Mesenchymal stem cell (in vitro differentiated cells and primary cell): Measurements from ENCODE around the gene NHERF1.

Experiments
- DNase-seq: peaks from one replicate; pipeline ENCODE4 v3.0.0-alpha.2; 2013
- H2AFZ ChIP-seq: one replicate; pipeline ENCODE4 v1.6.1; 2013; ENCODE audit warnings: low read depth, mild to moderate bottlenecking, control low read depth, inconsistent platforms, low read length, moderate library complexity
- H2AK5ac ChIP-seq: 2 replicates; pipeline ENCODE4 v1.6.1; 2013; ENCODE audit warnings: low read length, moderate library complexity, mild to moderate bottlenecking, inconsistent platforms; ENCODE audit not compliant: severe bottlenecking
- H2BK120ac ChIP-seq: one replicate; pipeline ENCODE4 v1.6.1; 2013; ENCODE audit warnings: low read depth, mild to moderate bottlenecking, inconsistent platforms, low read length, moderate library complexity
- H2BK12ac ChIP-seq, 2 experiments: one replicate each; pipeline ENCODE4 v1.6.1; 2013; ENCODE audit warnings: inconsistent platforms in 2 of 2, low read length in 2 of 2, mild to moderate bottlenecking in 2 of 2, moderate library complexity in 2 of 2, control low read depth in 1 of 2
- H2BK15ac ChIP-seq: one replicate; pipeline ENCODE4 v1.6.1; 2013; ENCODE audit warnings: mild to moderate bottlenecking, low read depth, inconsistent platforms; ENCODE audit not compliant: poor library complexity, severe bottlenecking
- H2BK5ac ChIP-seq: 2 replicates; pipeline ENCODE4 v1.6.1; 2013; ENCODE audit warnings: low read depth, mild to moderate bottlenecking, low read length, control low read depth, inconsistent platforms; ENCODE audit not compliant: poor library complexity, severe bottlenecking
- H3K14ac ChIP-seq, 2 experiments: one replicate each; pipeline ENCODE4 v1.6.1; 2013; ENCODE audit warnings: inconsistent platforms in 2 of 2, low read length in 2 of 2, control low read depth in 1 of 2, mild to moderate bottlenecking in 1 of 2, moderate library complexity in 1 of 2
- H3K18ac ChIP-seq, 2 experiments: one replicate each; pipeline ENCODE4 v1.6.1; 2013; ENCODE audit warnings: inconsistent platforms in 2 of 2, low read length in 2 of 2, control low read depth in 1 of 2, low read depth in 1 of 2, mild to moderate bottlenecking in 1 of 2
- H3K23ac ChIP-seq, 2 experiments: one replicate each; pipeline ENCODE4 v1.6.1; 2013; ENCODE audit warnings: inconsistent platforms in 2 of 2, low read length in 2 of 2, mild to moderate bottlenecking in 2 of 2, moderate library complexity in 2 of 2, control low read depth in 1 of 2
- H3K27ac ChIP-seq: 2 replicates; pipeline ENCODE4 v1.5.1; 2013; ENCODE audit warnings: mild to moderate bottlenecking, moderate library complexity, low read length, control low read depth, inconsistent platforms; ENCODE audit not compliant: poor library complexity, severe bottlenecking
- H3K27me3 ChIP-seq, 2 experiments: 2 replicates each; pipeline versions ENCODE4 v1.6.1 to v1.7.0; 2013; ENCODE audit warnings: low read length in 2 of 2, mild to moderate bottlenecking in 2 of 2, moderate library complexity in 2 of 2, control low read depth in 1 of 2, inconsistent platforms in 1 of 2; ENCODE audit not compliant: control insufficient read depth in 1 of 2, insufficient read depth in 1 of 2
- H3K36me3 ChIP-seq, 2 experiments: 2 replicates each; pipeline versions ENCODE4 v1.6.1 to v1.7.0; 2013; ENCODE audit warnings: low read length in 2 of 2, control low read depth in 1 of 2, inconsistent platforms in 1 of 2, low read depth in 1 of 2, mild to moderate bottlenecking in 1 of 2; ENCODE audit not compliant: insufficient read depth in 2 of 2, control insufficient read depth in 1 of 2
- H3K4ac ChIP-seq, 2 experiments: one replicate each; pipeline ENCODE4 v1.6.1; 2013; ENCODE audit warnings: inconsistent platforms in 2 of 2, low read length in 2 of 2, mild to moderate bottlenecking in 2 of 2, moderate library complexity in 2 of 2, control low read depth in 1 of 2, low read depth in 1 of 2
- H3K4me1 ChIP-seq: 2 replicates; pipeline ENCODE4 v1.6.1; 2013; ENCODE audit warnings: low read depth, low read length, control low read depth; ENCODE audit not compliant: control insufficient read depth, insufficient read depth
- H3K4me2 ChIP-seq: 2 replicates; pipeline ENCODE4 v1.6.1; 2013; ENCODE audit warnings: low read length, mild to moderate bottlenecking, inconsistent platforms; ENCODE audit not compliant: poor library complexity, severe bottlenecking
- H3K4me3 ChIP-seq, 2 experiments: 2 replicates each; pipeline versions ENCODE4 v1.5.1 to v1.7.0; 2013; ENCODE audit warnings: low read length in 2 of 2, mild to moderate bottlenecking in 2 of 2, control low read depth in 1 of 2, low read depth in 1 of 2; ENCODE audit not compliant: insufficient read depth in 1 of 2
- H3K79me1 ChIP-seq: replicated peaks from 2 replicates; pipeline ENCODE4 v1.6.1; 2013; ENCODE audit warnings: mild to moderate bottlenecking, control low read depth, low read length, inconsistent platforms; ENCODE audit not compliant: poor library complexity, severe bottlenecking
- H3K9ac ChIP-seq: 2 replicates; pipeline ENCODE4 v1.7.0; 2013; ENCODE audit warnings: mild to moderate bottlenecking, low read length, moderate library complexity
- H3K9me3 ChIP-seq: 2 replicates; pipeline ENCODE4 v1.7.0; 2013; ENCODE audit warnings: mild to moderate bottlenecking, low read length; ENCODE audit not compliant: control insufficient read depth
- H4K8ac ChIP-seq: one replicate; pipeline ENCODE4 v1.6.1; 2013; ENCODE audit warnings: inconsistent platforms, mild to moderate bottlenecking, low read length, moderate library complexity
- H4K91ac ChIP-seq: one replicate; pipeline ENCODE4 v1.6.1; 2013; ENCODE audit warnings: mild to moderate bottlenecking, low read length, inconsistent platforms
- WGBS: methylation state at CpG from one replicate; pipeline ENCODE4 v1.1.7; 2013; ENCODE audit warnings: mixed read lengths; 5-methylcytosine and 5-hydroxymethylcytosine counted together

Gene NHERF1

DNA sequence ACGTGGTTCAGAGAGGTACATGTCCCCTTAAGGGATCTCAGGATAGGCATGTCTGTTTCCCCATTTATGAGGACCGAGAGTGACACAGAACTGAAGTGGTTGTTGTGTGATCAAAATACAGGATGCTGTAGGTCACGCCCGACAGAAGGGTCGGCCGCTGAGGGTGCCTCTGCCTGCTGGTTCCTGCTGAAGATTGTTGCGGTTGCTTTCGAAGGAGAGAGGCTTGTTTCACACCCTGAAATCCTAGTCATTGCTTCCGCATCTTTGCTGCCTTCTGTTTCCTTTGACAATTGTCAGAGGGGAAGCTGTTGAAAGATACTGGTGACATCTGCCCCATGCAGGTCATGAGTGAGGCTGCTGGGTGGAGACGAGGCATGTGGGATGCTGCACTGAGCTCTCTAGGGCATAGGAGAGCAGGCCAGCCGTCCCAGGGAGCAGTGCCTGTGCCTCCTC, 31.5 kb downstream of the NHERF1 start:
- Histone ChIP-seq H4K91ac (no peak overlapping the region), H3K27me3 (no peaks in the 10 kb centered on the region), H3K14ac (no peak overlapping the region), H3K23ac (no peak overlapping the region), H3K4me2 (no peak overlapping the region), H3K79me1 (peaks cover 48% of the 10 kb centered on the region), H2BK120ac (no peak overlapping the region), H3K27ac (no peak overlapping the region), H2AK5ac (no peak overlapping the region), H3K18ac (no peak overlapping the region), H3K9ac (no peak overlapping the region), H2BK15ac (no peak overlapping the region), H3K4me3 (no peak overlapping the region), H2AFZ (no peak overlapping the region), H4K8ac (no peak overlapping the region), H3K4me1 (peaks cover 13% of the 10 kb centered on the region), H3K4ac (no peak overlapping the region), H3K9me3 (no peaks in the 10 kb centered on the region), H2BK12ac (no peak overlapping the region), H3K36me3 (peaks cover 22 to 38% of the 10 kb centered on the region in 2 experiments), H2BK5ac (no peak overlapping the region)
- 91% methylated on average over 11 of the region's 11 CpGs for WGBS
- DNase-seq, result no peak

- H3K36me3 ChIP-seq, result peaks cover 27 to 45% of the 10 kb centered on the region in 2 experiments
Measured at GRCh38 chr17:74780443-74781238, 32.2 kb downstream of the NHERF1 start.

GRCh38 chr17:74782571-74782970, 34.1 kb downstream of the NHERF1 start:
- Histone ChIP-seq H3K9me3 (no peaks in the 10 kb centered on the region), H3K23ac (no peak overlapping the region), H2BK12ac (no peak overlapping the region), H3K4ac (no peak overlapping the region), H3K27me3 (no peaks in the 10 kb centered on the region), H3K4me1 (peaks cover 2% of the 10 kb centered on the region), H3K27ac (no peak overlapping the region), H3K4me3 (no peak overlapping the region), H4K8ac (no peak overlapping the region), H3K9ac (no peak overlapping the region), H2AK5ac (no peak overlapping the region), H2BK5ac (no peak overlapping the region), H3K36me3 (peaks cover 36 to 51% of the 10 kb centered on the region in 2 experiments), H3K18ac (no peak overlapping the region), H2BK15ac (no peak overlapping the region), H2BK120ac (no peak overlapping the region), H2AFZ (no peak overlapping the region), H4K91ac (no peak overlapping the region), H3K14ac (no peak overlapping the region), H3K4me2 (no peak overlapping the region), H3K79me1 (peaks cover 47% of the 10 kb centered on the region)
- no peak for DNase-seq
- WGBS, result 93% methylated on average over 5 of the region's 5 CpGs

More at GRCh38 chr17:74780443-74781238, 32.2 kb downstream of the NHERF1 start:
- no peak overlapping the region for H3K18ac ChIP-seq
- peaks cover 9% of the 10 kb centered on the region for H3K4me1 ChIP-seq
- H4K91ac ChIP-seq, result no peak overlapping the region
- H3K23ac ChIP-seq, result no peak overlapping the region
- H2AK5ac ChIP-seq, result no peak overlapping the region
- H4K8ac ChIP-seq, result no peak overlapping the region
- no peak overlapping the region for H2BK15ac ChIP-seq
- H3K79me1 ChIP-seq, result peaks cover 49% of the 10 kb centered on the region
- H2BK5ac ChIP-seq, result no peak overlapping the region
- no peak overlapping the region for H2BK12ac ChIP-seq
- H2BK120ac ChIP-seq, result no peak overlapping the region
- DNase-seq, result peak; percentile 42
- no peak overlapping the region for H3K14ac ChIP-seq
- no peak overlapping the region for H3K4me2 ChIP-seq
- WGBS, result 83% methylated on average over 6 of the region's 7 CpGs
- H3K9me3 ChIP-seq, result no peaks in the 10 kb centered on the region
- no peaks in the 10 kb centered on the region for H3K27me3 ChIP-seq
- H3K4me3 ChIP-seq, result no peak overlapping the region
- H3K9ac ChIP-seq, result no peak overlapping the region
- H3K27ac ChIP-seq, result no peak overlapping the region
- H3K4ac ChIP-seq, result no peak overlapping the region
- H2AFZ ChIP-seq, result no peak overlapping the region

GRCh38 chr17:74784125-74784810, 35.8 kb downstream of the NHERF1 start:
- Histone ChIP-seq H3K9me3 (no peaks in the 10 kb centered on the region), H3K36me3 (peaks cover 45 to 54% of the 10 kb centered on the region in 2 experiments), H3K23ac (no peak overlapping the region), H3K4me2 (no peak overlapping the region), H2BK5ac (no peak overlapping the region), H2BK12ac (no peak overlapping the region), H2BK15ac (no peak overlapping the region), H2AFZ (no peak overlapping the region), H3K27me3 (no peaks in the 10 kb centered on the region), H3K9ac (no peak overlapping the region), H3K18ac (no peak overlapping the region), H2BK120ac (no peak overlapping the region), H3K4me3 (no peak overlapping the region), H3K4ac (no peak overlapping the region), H4K8ac (no peak overlapping the region), H3K4me1 (peaks cover 2% of the 10 kb centered on the region), H4K91ac (no peak overlapping the region), H3K14ac (no peak overlapping the region), H3K79me1 (peaks cover 39% of the 10 kb centered on the region), H2AK5ac (no peak overlapping the region), H3K27ac (no peak overlapping the region)
- no peak for DNase-seq
- 94% methylated on average over 5 of the region's 5 CpGs for WGBS
